B cell (primary cell): ENCODE measurements around the gene ZNF724. TPM values are rescaled to one million over a fixed set of nuclear protein-coding genes. Genes with fewer than 3 reads are reported as not detected.
"Not testable (repeated sequence)": the region's sequence is repeated elsewhere in the genome, so short reads cannot be mapped to it uniquely, and the experiment has no call there.

Experiments used
- ATAC-seq: fragments of 200-7000 bp; cut with Tn5 transposase; one replicate; pipeline ENCODE4 v1.10.0; 2021; ENCODE audit warnings: low read depth, mild to moderate bottlenecking, moderate number of reproducible peaks, moderate library complexity
- CTCF ChIA-PET: fragments of 350-600 bp; sonication (Branson Sonifier 250); formaldehyde crosslinking; loops from one replicate; lab custom pipeline; 2021; ENCODE audit warnings: antibody characterized with exemption, inconsistent platforms; lab: Charles Lee
- POLR2A ChIA-PET: fragments of 350-600 bp; sonication (Branson Sonifier 250); formaldehyde crosslinking; loops from one replicate; lab custom pipeline; 2021; ENCODE audit warnings: antibody characterized with exemption; lab: Charles Lee
- DNase-seq: peaks from one replicate; pipeline ENCODE4 v3.0.0; 2013
- H2AFZ ChIP-seq: 2 replicates; pipeline ENCODE4 v1.6.1; 2012; ENCODE audit warnings: mild to moderate bottlenecking, low read depth, low read length; ENCODE audit not compliant: insufficient read depth, poor library complexity, severe bottlenecking
- H3K27ac ChIP-seq, 2 donors: 1 replicate in 1 of 2; 2 replicates in 1 of 2; pipeline ENCODE4 v1.5.1; 2012 to 2013; ENCODE audit warnings: low read length in 2 of 2, mild to moderate bottlenecking in 2 of 2, moderate library complexity in 1 of 2
- H3K27me3 ChIP-seq, 4 experiments: fragments of 200-600 bp in 1 of 4; sonication (generic) in 1 of 4; replicated peaks in 1 of 4; 1 replicate in 2 of 4; 2 replicates in 2 of 4; pipeline versions ENCODE4 v1.6.1 to v1.7.0; 2013 to 2016; ENCODE audit warnings: low read length in 3 of 4, mild to moderate bottlenecking in 2 of 4, mixed read lengths in 1 of 4, moderate library complexity in 1 of 4; ENCODE audit not compliant: insufficient read depth in 4 of 4, control insufficient read depth in 3 of 4; ENCODE audit errors: control extremely low read depth in 1 of 4
- H3K36me3 ChIP-seq, 2 experiments: replicated peaks in 1 of 2; 1 replicate in 1 of 2; 2 replicates in 1 of 2; pipeline versions ENCODE4 v1.6.1 to v1.7.1; 2013; ENCODE audit warnings: low read length in 1 of 2; ENCODE audit not compliant: insufficient read depth in 2 of 2, control insufficient read depth in 1 of 2; ENCODE audit errors: control extremely low read depth in 1 of 2, extremely low read depth in 1 of 2
- H3K4me1 ChIP-seq, 2 donors: fragments of 200-600 bp in 1 of 2; sonication (generic) in 1 of 2; 1 replicate in 1 of 2; 2 replicates in 1 of 2; pipeline versions ENCODE4 v1.5.1 to v1.6.1; 2013 to 2017; ENCODE audit warnings: low read length in 2 of 2; ENCODE audit not compliant: control insufficient read depth in 2 of 2, insufficient read depth in 2 of 2
- H3K4me2 ChIP-seq: replicated peaks from 2 replicates; pipeline ENCODE3; 2012; ENCODE audit warnings: mild to moderate bottlenecking, low read depth, low read length; ENCODE audit not compliant: poor library complexity, severe bottlenecking
- H3K4me3 ChIP-seq, 5 experiments: fragments of 200-600 bp in 1 of 5; sonication (generic) in 1 of 5; 1 replicate in 3 of 5; 2 replicates in 2 of 5; pipeline versions ENCODE4 v1.5.1 to v1.7.0; 2011 to 2016; ENCODE audit warnings: low read length in 4 of 5, mild to moderate bottlenecking in 4 of 5, low read depth in 2 of 5, control low read depth in 1 of 5, moderate library complexity in 1 of 5; ENCODE audit not compliant: insufficient read depth in 1 of 5; ENCODE audit errors: control extremely low read depth in 1 of 5, extremely low read depth in 1 of 5
- H3K79me2 ChIP-seq: fragments of 200-600 bp; sonication (generic); one replicate; pipeline ENCODE4 v1.6.0; 2016; ENCODE audit warnings: low read length; ENCODE audit not compliant: control insufficient read depth, insufficient read depth
- H3K9ac ChIP-seq: fragments of 200-600 bp; sonication (generic); 2 replicates; pipeline ENCODE4 v1.6.1; 2017; ENCODE audit warnings: mild to moderate bottlenecking, low read length, moderate library complexity
- H3K9me3 ChIP-seq, 3 donors: one replicate each; pipeline versions ENCODE4 v1.6.1 to v1.7.1; 2013; ENCODE audit warnings: low read length in 2 of 3; ENCODE audit not compliant: control insufficient read depth in 2 of 3, insufficient read depth in 1 of 3; ENCODE audit errors: control extremely low read depth in 1 of 3
- H4K20me1 ChIP-seq: 2 replicates; pipeline ENCODE4 v1.6.0; 2012; ENCODE audit warnings: mild to moderate bottlenecking, low read length; ENCODE audit not compliant: insufficient read depth, control insufficient read depth, poor library complexity, severe bottlenecking
- H3K27ac Mint-ChIP-seq: one replicate; pipeline ENCODE4 v1.8.0; 2021; ENCODE audit warnings: mixed read lengths
- H3K27me3 Mint-ChIP-seq: one replicate; pipeline ENCODE4 v1.8.0; 2021; ENCODE audit warnings: mixed read lengths
- H3K4me1 Mint-ChIP-seq: one replicate; pipeline ENCODE4 v1.8.0; 2021; ENCODE audit warnings: mixed read lengths
- H3K4me3 Mint-ChIP-seq: one replicate; pipeline ENCODE4 v1.8.0; 2021; ENCODE audit warnings: mixed read lengths
- H3K9me3 Mint-ChIP-seq: one replicate; pipeline ENCODE4 v1.8.0; 2022; ENCODE audit warnings: mixed read lengths; ENCODE audit not compliant: insufficient read depth
- EZH2 ChIP-seq: IDR thresholded peaks from 2 replicates; pipeline ENCODE4 v1.6.1; 2012; ENCODE audit warnings: borderline replicate concordance, low read depth, mild to moderate bottlenecking, moderate library complexity, low read length; ENCODE audit not compliant: insufficient read depth, poor library complexity, severe bottlenecking
- WGBS: methylation state at CpG from one replicate; pipeline ENCODE4 v1.1.5; 2013; ENCODE audit warnings: missing lambda C conversion rate; ENCODE audit not compliant: insufficient coverage; 5-methylcytosine and 5-hydroxymethylcytosine counted together
- intact Hi-C: fragments of 100-400 bp; cut with micrococcal nuclease; formaldehyde crosslinking; loops from one replicate; pipeline ENCODE4 v1.10.0; 2022
- polyA plus RNA-seq: library from polyadenylated mRNA; depleted of rRNA; stranded (reverse); fragments of >200 nt; gene quantifications from 2 replicates; pipeline ENCODE4 v1.2.3, GENCODE V29; 2012
- total RNA-seq, 2 donors: library from RNA; stranded (reverse); fragments of 120-200 nt in 1 of 2; gene quantifications; 1 replicate in 1 of 2; 2 replicates in 1 of 2; pipeline versions ENCODE4 v1.2.3 to v1.2.4, GENCODE V29; 2013 to 2022
- TF ChIP-seq, protein P1 (sequence below): fragments of 200-600 bp; IDR thresholded peaks from one replicate; pipeline ENCODE4 v1.8.0; 2022; ENCODE audit warnings: antibody characterized with exemption, mild to moderate bottlenecking

ZNF724 gene
- total and polyA plus RNA-seq, 2 donors (not counting 1 experiment from before 2014, with no cell fraction given) = 1.6 to 10.0 TPM

DNA sequence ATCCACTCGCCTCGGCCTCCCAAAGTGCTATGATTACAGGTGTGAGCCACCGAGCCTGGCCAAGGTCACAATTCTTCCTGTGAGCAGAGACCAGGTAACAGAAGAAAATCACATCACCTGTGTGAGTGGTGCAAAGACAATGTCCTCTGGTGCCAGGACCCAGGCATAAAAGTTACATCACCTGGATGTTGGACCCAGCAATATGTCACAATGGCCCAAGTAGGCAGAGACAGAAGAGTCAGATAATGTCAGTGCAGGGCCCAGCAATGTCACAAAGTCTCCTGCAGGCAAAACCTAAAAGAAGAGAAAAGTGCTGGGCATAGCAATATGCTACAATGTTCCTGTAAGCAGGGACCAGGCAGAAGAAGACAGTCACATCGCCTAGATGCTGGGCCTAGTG is 5.5 kb upstream of the ZNF724 start:
- ChIA-PET CTCF (no interaction called here), POLR2A (no interaction called here)
- 98% methylated on average over 4 of the region's 4 CpGs for WGBS
- no peak overlapping the region for H3K4me2 ChIP-seq
- Mint-ChIP-seq H3K4me1 (no peaks in the 10 kb centered on the region), H3K4me3 (no peak overlapping the region), H3K9me3 (no peaks in the 10 kb centered on the region), H3K27ac (no peak overlapping the region), H3K27me3 (no peaks in the 10 kb centered on the region)
- TF ChIP-seq, protein P1, sequence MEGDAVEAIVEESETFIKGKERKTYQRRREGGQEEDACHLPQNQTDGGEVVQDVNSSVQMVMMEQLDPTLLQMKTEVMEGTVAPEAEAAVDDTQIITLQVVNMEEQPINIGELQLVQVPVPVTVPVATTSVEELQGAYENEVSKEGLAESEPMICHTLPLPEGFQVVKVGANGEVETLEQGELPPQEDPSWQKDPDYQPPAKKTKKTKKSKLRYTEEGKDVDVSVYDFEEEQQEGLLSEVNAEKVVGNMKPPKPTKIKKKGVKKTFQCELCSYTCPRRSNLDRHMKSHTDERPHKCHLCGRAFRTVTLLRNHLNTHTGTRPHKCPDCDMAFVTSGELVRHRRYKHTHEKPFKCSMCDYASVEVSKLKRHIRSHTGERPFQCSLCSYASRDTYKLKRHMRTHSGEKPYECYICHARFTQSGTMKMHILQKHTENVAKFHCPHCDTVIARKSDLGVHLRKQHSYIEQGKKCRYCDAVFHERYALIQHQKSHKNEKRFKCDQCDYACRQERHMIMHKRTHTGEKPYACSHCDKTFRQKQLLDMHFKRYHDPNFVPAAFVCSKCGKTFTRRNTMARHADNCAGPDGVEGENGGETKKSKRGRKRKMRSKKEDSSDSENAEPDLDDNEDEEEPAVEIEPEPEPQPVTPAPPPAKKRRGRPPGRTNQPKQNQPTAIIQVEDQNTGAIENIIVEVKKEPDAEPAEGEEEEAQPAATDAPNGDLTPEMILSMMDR = no peak
- no peak for TF ChIP-seq EZH2
- DNase-seq (no peak), ATAC-seq (no peak)
- intact Hi-C loops = no loop called here
- peaks cover 2 to 15% of the 10 kb centered on the region in 2 experiments for H3K36me3 ChIP-seq
- H2AFZ ChIP-seq = no peak overlapping the region
- no peak overlapping the region for H3K4me3 ChIP-seq
- no peak overlapping the region for H3K27ac ChIP-seq
- H3K27me3 ChIP-seq = no peaks in the 10 kb centered on the region
- no peaks in the 10 kb centered on the region for H4K20me1 ChIP-seq
- no peak overlapping the region for H3K9ac ChIP-seq
- H3K4me1 ChIP-seq = peaks cover 0 to under 1% of the 10 kb centered on the region in 2 donors
- peaks cover 0 to 6% (median 0%) of the 10 kb centered on the region in 3 donors for H3K9me3 ChIP-seq
- no peaks in the 10 kb centered on the region for H3K79me2 ChIP-seq

DNA sequence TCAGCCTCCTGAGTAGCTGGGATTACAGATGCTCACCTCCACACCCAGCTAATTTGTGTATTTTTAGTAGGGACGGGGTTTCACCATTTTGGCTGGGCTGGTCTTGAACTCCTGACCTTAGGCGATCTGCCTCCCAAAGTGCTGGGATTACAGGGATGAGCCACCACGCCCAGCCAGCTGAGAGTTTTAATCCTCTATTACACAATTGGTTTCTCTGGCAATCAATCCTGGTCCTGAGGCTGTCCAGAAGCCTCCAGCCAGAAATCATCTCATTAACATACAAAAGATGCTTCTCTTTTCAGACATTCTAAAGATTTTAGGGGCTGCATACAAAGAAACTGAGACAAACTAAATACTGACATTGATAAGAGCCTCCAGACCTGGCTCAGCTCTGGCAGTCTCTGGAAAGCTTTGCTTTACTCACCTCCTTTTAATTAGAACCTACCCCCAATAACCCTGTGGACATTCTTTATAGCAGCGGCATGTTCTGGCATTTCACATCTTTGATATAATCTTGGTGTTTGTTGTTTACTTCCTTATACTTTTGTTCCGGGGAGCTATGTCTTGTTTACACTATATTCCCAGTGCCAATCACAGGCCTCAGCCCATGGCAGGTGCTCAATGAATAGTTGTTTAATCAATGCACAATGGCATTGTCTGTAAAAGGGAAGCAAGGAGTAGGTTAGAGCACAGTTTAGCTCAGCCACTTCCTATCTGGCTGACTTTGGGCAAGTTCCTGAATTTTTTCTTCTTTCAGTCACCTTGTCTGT is 4.1 kb upstream of the ZNF724 start:
- peaks cover 2% of the 10 kb centered on the region for H3K79me2 ChIP-seq
- ATAC-seq (no peak), DNase-seq (no peak)
- ChIA-PET CTCF (no interaction called here), POLR2A (no interaction called here)
- no peak overlapping the region for H3K4me3 Mint-ChIP-seq
- H3K36me3 ChIP-seq = peaks cover 0 to 6% of the 10 kb centered on the region in 2 experiments
- H3K9ac ChIP-seq = no peak overlapping the region
- no peak overlapping the region for H3K27ac Mint-ChIP-seq
- peaks cover under 1 to 8% of the 10 kb centered on the region in 2 donors for H3K4me1 ChIP-seq
- no peak overlapping the region for H3K4me3 ChIP-seq
- no peaks in the 10 kb centered on the region for H3K9me3 Mint-ChIP-seq
- no peak overlapping the region for H3K27ac ChIP-seq
- 93% methylated on average over 2 of the region's 5 CpGs for WGBS
- H3K27me3 Mint-ChIP-seq = no peaks in the 10 kb centered on the region
- no peak overlapping the region for H2AFZ ChIP-seq
- H3K4me2 ChIP-seq = no peak overlapping the region
- no peaks in the 10 kb centered on the region for H4K20me1 ChIP-seq
- intact Hi-C loops = no loop called here
- no peaks in the 10 kb centered on the region for H3K27me3 ChIP-seq
- peaks cover 8% of the 10 kb centered on the region for H3K4me1 Mint-ChIP-seq
- H3K9me3 ChIP-seq = peaks cover 0 to 6% (median 0%) of the 10 kb centered on the region in 3 donors
- TF ChIP-seq EZH2 = no peak
- TF ChIP-seq, protein P1 = no peak

DNA sequence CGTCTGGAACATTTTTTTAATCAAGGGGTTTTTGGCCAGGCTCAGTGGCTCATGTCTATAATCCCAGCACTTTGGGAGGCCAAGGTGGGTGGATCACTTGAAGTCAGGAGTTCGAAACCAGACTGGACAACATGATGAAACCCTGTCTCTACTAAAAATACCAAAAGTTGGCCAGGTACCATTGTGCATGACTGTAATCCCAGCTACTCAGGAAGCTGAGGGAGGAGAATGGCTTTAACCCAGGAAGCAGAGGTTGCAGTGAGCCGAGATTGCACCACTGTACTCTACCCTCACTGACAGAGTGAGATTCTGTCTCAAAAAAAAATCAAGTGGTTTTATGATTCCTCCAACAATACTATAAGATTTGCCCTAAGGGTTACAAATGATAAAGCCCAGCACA is 3.1 kb upstream of the ZNF724 start:
- H3K4me3 Mint-ChIP-seq, H4K20me1 ChIP-seq, ATAC-seq, H3K9ac ChIP-seq, H3K27me3 Mint-ChIP-seq, H3K27me3 ChIP-seq, H3K36me3 ChIP-seq, intact Hi-C loops, H3K27ac Mint-ChIP-seq, H3K9me3 ChIP-seq, CTCF ChIA-PET, H3K4me3 ChIP-seq, H3K27ac ChIP-seq, POLR2A ChIA-PET, H2AFZ ChIP-seq, H3K4me2 ChIP-seq, DNase-seq, H3K9me3 Mint-ChIP-seq: not testable (repeated sequence)
- peaks cover 12% of the 10 kb centered on the region for H3K79me2 ChIP-seq
- peaks cover 5 to 11% of the 10 kb centered on the region in 2 donors for H3K4me1 ChIP-seq
- WGBS = 17% methylated on average over 1 of the region's 3 CpGs
- peaks cover 11% of the 10 kb centered on the region for H3K4me1 Mint-ChIP-seq
